Choroid plexus epithelial cell (primary cell): Measurements from ENCODE around the gene HSD11B1.

Source experiments
- DNase-seq: peaks from one replicate; pipeline ENCODE4 v3.0.0-alpha.2; 2010; ENCODE audit warnings: low read depth
- H3K4me3 ChIP-seq: 2 replicates; pipeline ENCODE4 v1.5.1; 2011; ENCODE audit warnings: low read depth, mild to moderate bottlenecking, control low read depth, low read length, moderate library complexity
- CTCF ChIP-seq: conservative IDR thresholded peaks from 2 replicates; pipeline ENCODE4 v1.5.1; 2011; ENCODE audit warnings: low read depth, mild to moderate bottlenecking, control low read depth, inconsistent platforms, low read length, moderate library complexity

HSD11B1 gene

GRCh38 chr1:209704584-209704983 lies at the start of gene HSD11B1:
Gene HSD11B1 (plus strand): TSS chr1:209704846. CDS start chr1:209704943, 97 bp downstream.
- peak; percentile 94 for DNase-seq
- H3K4me3 ChIP-seq, result no peak within 1 kb of the TSS

GRCh38 chr1:209655411-209656231 lies 49.0 kb upstream of the HSD11B1 start:
- TF ChIP-seq CTCF, result no peak
- no peak overlapping the region for H3K4me3 ChIP-seq
- DNase-seq, result no peak

More at GRCh38 chr1:209704584-209704983, at the start of gene HSD11B1:
- no peak for TF ChIP-seq CTCF

GRCh38 chr1:209657140-209657879 lies 47.3 kb upstream of the HSD11B1 start:
- no peak for TF ChIP-seq CTCF
- no peak overlapping the region for H3K4me3 ChIP-seq
- peak; percentile 58 for DNase-seq

GRCh38 chr1:209657918-209658317 lies 46.7 kb upstream of the HSD11B1 start:
- H3K4me3 ChIP-seq, result no peak overlapping the region
- no peak for DNase-seq
- TF ChIP-seq CTCF, result no peak

- TF ChIP-seq CTCF, result no peak
- DNase-seq, result peak; percentile 48
- H3K4me3 ChIP-seq, result no peak overlapping the region
These were observed 44.7 kb upstream of the HSD11B1 start for GRCh38 chr1:209659909-209660308.

- no peak for TF ChIP-seq CTCF
- no peak overlapping the region for H3K4me3 ChIP-seq
- DNase-seq, result no peak
These were observed 43.6 kb upstream of the HSD11B1 start for GRCh38 chr1:209661071-209661470.
